Calu3 (cell line): Measurements from ENCODE around the gene EDEM2. TPM values are rescaled to one million over a fixed set of nuclear protein-coding genes. Genes with fewer than 3 reads are reported as not detected.
"Not testable (repeated sequence)": the region's sequence is repeated elsewhere in the genome, so short reads cannot be mapped to it uniquely, and the experiment has no call there.

ENCODE experiments used
- BruUV-seq: library from RNA; stranded (reverse); fragments of 400-500 nt; replicated peaks from 2 replicates; lab custom pipeline; 2021; lab: Mats Ljungman, UMichigan
- CTCF ChIA-PET: fragments of 300-600 bp; sonication (Branson Sonifier 250); formaldehyde crosslinking; loops from one replicate; lab custom pipeline; 2022; ENCODE audit warnings: antibody characterized with exemption; lab: Charles Lee
- DNase-seq: peaks from one replicate; pipeline ENCODE4 v3.0.0; 2022
- H3K27ac Mint-ChIP-seq: one replicate; pipeline ENCODE4 v1.8.0; 2022; ENCODE audit warnings: mixed read lengths; ENCODE audit not compliant: unreplicated experiment
- H3K27me3 Mint-ChIP-seq: one replicate; pipeline ENCODE4 v1.8.0; 2022; ENCODE audit warnings: mixed read lengths; ENCODE audit not compliant: unreplicated experiment
- H3K36me3 Mint-ChIP-seq: one replicate; pipeline ENCODE4 v1.8.0; 2022; ENCODE audit warnings: mild to moderate bottlenecking, moderate library complexity, mixed read lengths; ENCODE audit not compliant: insufficient read depth, unreplicated experiment
- H3K4me1 Mint-ChIP-seq: one replicate; pipeline ENCODE4 v1.8.0; 2022; ENCODE audit warnings: mild to moderate bottlenecking, low read depth, mixed read lengths; ENCODE audit not compliant: unreplicated experiment
- H3K4me3 Mint-ChIP-seq: one replicate; pipeline ENCODE4 v1.8.0; 2022; ENCODE audit warnings: mild to moderate bottlenecking, low read depth, moderate library complexity, mixed read lengths; ENCODE audit not compliant: unreplicated experiment
- H3K9me3 Mint-ChIP-seq: one replicate; pipeline ENCODE4 v1.8.0; 2022; ENCODE audit warnings: low read depth, mixed read lengths; ENCODE audit not compliant: unreplicated experiment
- CTCF ChIP-seq: fragments of 200-600 bp; IDR thresholded peaks from one replicate; pipeline ENCODE4 v1.8.0; 2022; ENCODE audit warnings: antibody characterized with exemption; ENCODE audit not compliant: unreplicated experiment
- intact Hi-C: fragments of 100-400 bp; cut with micrococcal nuclease; formaldehyde crosslinking; loops from one replicate; pipeline ENCODE4 v1.10.0; 2022; ENCODE audit not compliant: unreplicated experiment
- total RNA-seq: library from RNA; stranded (reverse); gene quantifications from 2 replicates; pipeline ENCODE4 v1.2.3, GENCODE V29; 2022

EDEM2 gene
- total RNA-seq, 1 experiment from 2014 or later, result 49.4 TPM

GRCh38 chr20:35151736-35152135 is 4.6 kb upstream of the EDEM2 start:
- CTCF ChIA-PET, result interaction anchor here (0.6 kb wide), 1 partner anchor 233 kb away, joined by 4 read pairs; no protein-coding TSS in a partner anchor
- BruUV-seq, result no TSS peak
- Mint-ChIP-seq H3K27ac (no peak overlapping the region), H3K4me3 (no peak overlapping the region), H3K36me3 (peaks cover 16% of the 10 kb centered on the region), H3K27me3 (no peaks in the 10 kb centered on the region), H3K9me3 (no peaks in the 10 kb centered on the region), H3K4me1 (peaks cover 15% of the 10 kb centered on the region)
- TF ChIP-seq CTCF, result no peak
- intact Hi-C loops, result no loop called here
- DNase-seq, result no peak

GRCh38 chr20:35150846-35151579 is 3.9 kb upstream of the EDEM2 start:
- H3K9me3 Mint-ChIP-seq, result no peaks in the 10 kb centered on the region
- H3K4me1 Mint-ChIP-seq, result peaks cover 15% of the 10 kb centered on the region
- H3K4me3 Mint-ChIP-seq, result no peak overlapping the region
- H3K27me3 Mint-ChIP-seq, result no peaks in the 10 kb centered on the region
- DNase-seq, result no peak
- no peak overlapping the region for H3K27ac Mint-ChIP-seq
- intact Hi-C loops, result no loop called here
- no peak for TF ChIP-seq CTCF
- peaks cover 24% of the 10 kb centered on the region for H3K36me3 Mint-ChIP-seq
- no TSS peak for BruUV-seq
- CTCF ChIA-PET, result no interaction called here

GRCh38 chr20:35147575-35148071 is 487 bp upstream of the EDEM2 start:
- CTCF ChIA-PET, result interaction anchor here (0.6 to 3.5 kb wide), 14 partner anchors 8 to 300 kb away, joined by 3 to 85 read pairs (median 4); partner anchors contain the start of genes MMP24 and MMP24OS
- peak overlapping the region; percentile 78 for H3K27ac Mint-ChIP-seq
- DNase-seq, result peak; percentile 33
- intact Hi-C loops, result loop anchor here (5.0 kb wide), 1 partner anchor 315 kb away; no protein-coding TSS in a partner anchor
- H3K4me3 Mint-ChIP-seq, result peak overlapping the region; percentile 87
- TSS peak; percentile 63 for BruUV-seq
- peaks cover 25% of the 10 kb centered on the region for H3K4me1 Mint-ChIP-seq
- not testable (repeated sequence) for H3K9me3 Mint-ChIP-seq, H3K27me3 Mint-ChIP-seq
- H3K36me3 Mint-ChIP-seq, result peaks cover 33% of the 10 kb centered on the region

GRCh38 chr20:35146299-35146919 is 727 bp downstream of the EDEM2 start:
- no TSS peak for BruUV-seq
- CTCF ChIA-PET, result interaction anchor here (0.6 to 3.5 kb wide), 17 partner anchors 43 to 376 kb away, joined by 3 to 85 read pairs (median 5); partner anchors contain the start of genes MMP24 and MMP24OS

More at GRCh38 chr20:35146299-35146919, 727 bp downstream of the EDEM2 start:
- no peak for TF ChIP-seq CTCF
- peak overlapping the region; percentile 78 for H3K27ac Mint-ChIP-seq
- peaks cover 33% of the 10 kb centered on the region for H3K36me3 Mint-ChIP-seq
- H3K9me3 Mint-ChIP-seq, result no peaks in the 10 kb centered on the region
- intact Hi-C loops, result loop anchor here (5.0 kb wide), 1 partner anchor 314 kb away; no protein-coding TSS in a partner anchor
- H3K4me3 Mint-ChIP-seq, result peak overlapping the region; percentile 87
- DNase-seq, result peak; percentile 21
- H3K4me1 Mint-ChIP-seq, result peaks cover 25% of the 10 kb centered on the region
- H3K27me3 Mint-ChIP-seq, result no peaks in the 10 kb centered on the region
